Measurements from ENCODE around the gene CERT1.

Gene CERT1

DNA sequence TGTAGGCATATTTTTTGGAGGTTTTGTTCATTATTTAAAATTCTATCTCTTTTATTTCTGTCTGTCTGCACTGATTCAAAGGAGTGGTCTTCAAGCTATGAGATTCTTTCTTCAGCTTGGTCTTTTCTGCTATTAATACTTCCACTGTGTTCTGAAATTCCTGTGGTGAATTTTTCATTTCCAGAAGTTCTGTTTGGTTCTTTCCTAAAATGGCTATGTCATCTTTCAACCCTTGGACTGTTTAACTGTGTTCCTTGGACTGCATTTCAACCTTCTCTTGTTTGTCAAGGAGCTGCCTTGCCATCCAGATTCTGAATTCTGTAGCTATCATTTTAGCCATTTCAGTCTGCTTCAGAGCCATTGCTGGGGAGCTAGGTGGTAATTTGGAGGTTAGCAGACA lies 76.3 kb downstream of the CERT1 start:
- no peak for TF ChIP-seq CTCF (IDR thresholded peaks at IDR 0.05; ENCODE audit: low read length)
- TF ChIP-seq EZH2 (IDR thresholded peaks at IDR 0.05; ENCODE audit: borderline replicate concordance, low read length): no peak
- Histone ChIP-seq H3K9me3 (ENCODE audit: low read length) (no peaks in the 10 kb centered on the region), H3K4me3 (ENCODE audit: low read depth, low read length, poor library complexity, severe bottlenecking) (no peak overlapping the region), H4K20me1 (ENCODE audit: insufficient read depth, low read length) (no peaks in the 10 kb centered on the region), H3K4me1 (ENCODE audit: insufficient read depth, low read length, severe bottlenecking) (no peaks in the 10 kb centered on the region), H3K36me3 (ENCODE audit: insufficient read depth, low read length) (no peaks in the 10 kb centered on the region), H3K9me2 (ENCODE audit: low read depth, low read length) (no peaks in the 10 kb centered on the region), H2AFZ (ENCODE audit: low read length) (no peak overlapping the region), H3K27me3 (ENCODE audit: insufficient read depth, low read length) (no peaks in the 10 kb centered on the region), H3K9ac (ENCODE audit: low read length) (no peak overlapping the region), H3F3A (ENCODE audit: insufficient read depth, low read length) (no peaks in the 10 kb centered on the region), H3K4me2 (ENCODE audit: low read length) (no peak overlapping the region), H3K27ac (ENCODE audit: low read depth, low read length, poor library complexity, severe bottlenecking) (no peak overlapping the region), H3K79me2 (ENCODE audit: insufficient read depth, low read length) (no peaks in the 10 kb centered on the region)

- Histone ChIP-seq H3F3A (ENCODE audit: insufficient read depth, low read length) (no peaks in the 10 kb centered on the region), H3K9ac (ENCODE audit: low read length) (no peak overlapping the region), H3K4me2 (ENCODE audit: low read length) (no peak overlapping the region), H3K4me1 (ENCODE audit: insufficient read depth, low read length, severe bottlenecking) (no peaks in the 10 kb centered on the region), H3K4me3 (ENCODE audit: low read depth, low read length, poor library complexity, severe bottlenecking) (no peak overlapping the region), H4K20me1 (ENCODE audit: insufficient read depth, low read length) (no peaks in the 10 kb centered on the region), H3K9me2 (ENCODE audit: low read depth, low read length) (no peaks in the 10 kb centered on the region), H3K36me3 (ENCODE audit: insufficient read depth, low read length) (no peaks in the 10 kb centered on the region), H3K79me2 (ENCODE audit: insufficient read depth, low read length) (no peaks in the 10 kb centered on the region), H3K27me3 (ENCODE audit: insufficient read depth, low read length) (no peaks in the 10 kb centered on the region), H3K27ac (ENCODE audit: low read depth, low read length, poor library complexity, severe bottlenecking) (no peak overlapping the region), H2AFZ (ENCODE audit: low read length) (no peak overlapping the region), H3K9me3 (ENCODE audit: low read length) (no peaks in the 10 kb centered on the region)
- no peak for TF ChIP-seq CTCF (IDR thresholded peaks at IDR 0.05; ENCODE audit: low read length)
- TF ChIP-seq EZH2 (IDR thresholded peaks at IDR 0.05; ENCODE audit: borderline replicate concordance, low read length): no peak
Measured at GRCh38 chr5:75433814-75434506, 77.5 kb downstream of the CERT1 start.

- Histone ChIP-seq H3K79me2 (ENCODE audit: insufficient read depth, low read length) (no peaks in the 10 kb centered on the region), H3K4me3 (ENCODE audit: low read depth, low read length, poor library complexity, severe bottlenecking) (no peak overlapping the region), H3K27ac (ENCODE audit: low read depth, low read length, poor library complexity, severe bottlenecking) (no peak overlapping the region), H3K9me2 (ENCODE audit: low read depth, low read length) (no peaks in the 10 kb centered on the region), H2AFZ (ENCODE audit: low read length) (no peak overlapping the region), H4K20me1 (ENCODE audit: insufficient read depth, low read length) (no peaks in the 10 kb centered on the region), H3K4me2 (ENCODE audit: low read length) (no peak overlapping the region), H3K36me3 (ENCODE audit: insufficient read depth, low read length) (peaks cover 46% of the 10 kb centered on the region), H3K9ac (ENCODE audit: low read length) (no peak overlapping the region), H3K27me3 (ENCODE audit: insufficient read depth, low read length) (no peaks in the 10 kb centered on the region), H3K4me1 (ENCODE audit: insufficient read depth, low read length, severe bottlenecking) (no peaks in the 10 kb centered on the region), H3F3A (ENCODE audit: insufficient read depth, low read length) (no peaks in the 10 kb centered on the region), H3K9me3 (ENCODE audit: low read length) (no peaks in the 10 kb centered on the region)
- TF ChIP-seq EZH2 (IDR thresholded peaks at IDR 0.05; ENCODE audit: borderline replicate concordance, low read length) (no peak), CTCF (IDR thresholded peaks at IDR 0.05; ENCODE audit: low read length) (no peak)
Measured at GRCh38 chr5:75414241-75414640, 97.2 kb downstream of the CERT1 start.

Data from OCI-LY1 (cell line).